Measurements from ENCODE around the gene GALNT13. TPM values are rescaled to one million over a fixed set of nuclear protein-coding genes. Genes with fewer than 3 reads are reported as not detected.

GALNT13 gene
- total and polyA plus RNA-seq, 2 donors (not counting 1 experiment from before 2014, with no cell fraction given): not detected

- 76% methylated on average over 2 of the region's 2 CpGs for WGBS (ENCODE audit: insufficient coverage)
- DNase-seq (no peak), ATAC-seq (ENCODE audit: low read depth) (no peak)
- H3K36me3 ChIP-seq (replicated peaks in 1 of 2; ENCODE audit: control extremely low read depth in 1 of 2, control insufficient read depth in 1 of 2, extremely low read depth in 1 of 2, insufficient read depth in 2 of 2, low read length in 1 of 2): no peaks in the 10 kb centered on the region
- H3K9me3 ChIP-seq (ENCODE audit: control extremely low read depth in 1 of 3, control insufficient read depth in 2 of 3, insufficient read depth in 1 of 3, low read length in 2 of 3): peaks cover 0 to 8% (median 2%) of the 10 kb centered on the region in 3 donors
- H3K79me2 ChIP-seq (ENCODE audit: control insufficient read depth, insufficient read depth, low read length): no peaks in the 10 kb centered on the region
- ChIA-PET POLR2A (no interaction called here), CTCF (interaction anchor here (0.5 kb wide), 1 partner anchor 1670 kb away, joined by 3 read pairs; no protein-coding TSS in a partner anchor)
- Mint-ChIP-seq H3K4me1 (no peaks in the 10 kb centered on the region), H3K27ac (no peak overlapping the region), H3K27me3 (no peaks in the 10 kb centered on the region), H3K4me3 (no peak overlapping the region), H3K9me3 (ENCODE audit: insufficient read depth) (peaks cover 4% of the 10 kb centered on the region)
- no peaks in the 10 kb centered on the region for H4K20me1 ChIP-seq (ENCODE audit: control insufficient read depth, insufficient read depth, low read length, poor library complexity, severe bottlenecking)
- intact Hi-C loops (cut with micrococcal nuclease): no loop called here
- no peaks in the 10 kb centered on the region for H3K27me3 ChIP-seq (replicated peaks in 1 of 4; ENCODE audit: control extremely low read depth in 1 of 4, control insufficient read depth in 3 of 4, insufficient read depth in 4 of 4, low read length in 3 of 4)
- no peak overlapping the region for H3K4me3 ChIP-seq (ENCODE audit: control extremely low read depth in 1 of 5, extremely low read depth in 1 of 5, insufficient read depth in 1 of 5, low read depth in 2 of 5, low read length in 4 of 5)
- TF ChIP-seq EZH2 (IDR thresholded peaks at IDR 0.05; ENCODE audit: borderline replicate concordance, insufficient read depth, low read depth, low read length, poor library complexity, severe bottlenecking): no peak
- TF ChIP-seq CTCF (IDR thresholded peaks at IDR 0.05): no peak
- no peak overlapping the region for H2AFZ ChIP-seq (ENCODE audit: insufficient read depth, low read depth, low read length, poor library complexity, severe bottlenecking)
- no peak overlapping the region for H3K4me2 ChIP-seq (replicated peaks; ENCODE audit: low read depth, low read length, poor library complexity, severe bottlenecking)
- no peak overlapping the region for H3K27ac ChIP-seq (ENCODE audit: low read length in 2 of 2)
- no peak overlapping the region for H3K9ac ChIP-seq (ENCODE audit: low read length)
- H3K4me1 ChIP-seq (ENCODE audit: control insufficient read depth in 2 of 2, insufficient read depth in 2 of 2, low read length in 2 of 2): no peaks in the 10 kb centered on the region
Measured at GRCh38 chr2:154187948-154188347, 316.2 kb downstream of the GALNT13 start.

- ChIA-PET POLR2A (no interaction called here), CTCF (no interaction called here)
- Histone ChIP-seq H3K4me1 (ENCODE audit: control insufficient read depth in 2 of 2, insufficient read depth in 2 of 2, low read length in 2 of 2) (no peaks in the 10 kb centered on the region), H3K27me3 (replicated peaks in 1 of 4; ENCODE audit: control extremely low read depth in 1 of 4, control insufficient read depth in 3 of 4, insufficient read depth in 4 of 4, low read length in 3 of 4) (no peaks in the 10 kb centered on the region), H2AFZ (ENCODE audit: insufficient read depth, low read depth, low read length, poor library complexity, severe bottlenecking) (no peak overlapping the region), H3K27ac (ENCODE audit: low read length in 2 of 2) (no peak overlapping the region), H3K4me3 (ENCODE audit: control extremely low read depth in 1 of 5, extremely low read depth in 1 of 5, insufficient read depth in 1 of 5, low read depth in 2 of 5, low read length in 4 of 5) (no peak overlapping the region), H3K9ac (ENCODE audit: low read length) (no peak overlapping the region), H3K79me2 (ENCODE audit: control insufficient read depth, insufficient read depth, low read length) (no peaks in the 10 kb centered on the region), H3K9me3 (ENCODE audit: control extremely low read depth in 1 of 3, control insufficient read depth in 2 of 3, insufficient read depth in 1 of 3, low read length in 2 of 3) (peaks cover 0 to 8% (median 2%) of the 10 kb centered on the region in 3 donors), H4K20me1 (ENCODE audit: control insufficient read depth, insufficient read depth, low read length, poor library complexity, severe bottlenecking) (no peaks in the 10 kb centered on the region), H3K4me2 (replicated peaks; ENCODE audit: low read depth, low read length, poor library complexity, severe bottlenecking) (no peak overlapping the region), H3K36me3 (replicated peaks in 1 of 2; ENCODE audit: control extremely low read depth in 1 of 2, control insufficient read depth in 1 of 2, extremely low read depth in 1 of 2, insufficient read depth in 2 of 2, low read length in 1 of 2) (no peaks in the 10 kb centered on the region)
- intact Hi-C loops (cut with micrococcal nuclease): no loop called here
- DNase-seq (no peak), ATAC-seq (ENCODE audit: low read depth) (no peak)
- WGBS (ENCODE audit: insufficient coverage): 100% methylated on average over 2 of the region's 2 CpGs
- H3K4me1 Mint-ChIP-seq: no peaks in the 10 kb centered on the region
- no peak overlapping the region for H3K27ac Mint-ChIP-seq
- no peak for TF ChIP-seq EZH2 (IDR thresholded peaks at IDR 0.05; ENCODE audit: borderline replicate concordance, insufficient read depth, low read depth, low read length, poor library complexity, severe bottlenecking)
- TF ChIP-seq CTCF (IDR thresholded peaks at IDR 0.05): no peak
- no peak overlapping the region for H3K4me3 Mint-ChIP-seq
- no peaks in the 10 kb centered on the region for H3K27me3 Mint-ChIP-seq
- H3K9me3 Mint-ChIP-seq (ENCODE audit: insufficient read depth): peaks cover 3% of the 10 kb centered on the region
Measured at GRCh38 chr2:154189953-154190352, 318.2 kb downstream of the GALNT13 start.
